HCT116 (cell line): ENCODE results near the gene POLK.

ENCODE experiments used
- CTCF ChIP-seq, 3 experiments: fragments of 200-600 bp in 1 of 3; sonication (generic) in 1 of 3; IDR thresholded peaks in 2 of 3; conservative IDR thresholded peaks in 1 of 3; 2 replicates each; pipeline ENCODE4 v1.5.1; 2012 to 2017; ENCODE audit warnings: low read depth in 2 of 3, low read length in 2 of 3, antibody characterized with exemption in 1 of 3, borderline replicate concordance in 1 of 3, control low read depth in 1 of 3, mild to moderate bottlenecking in 1 of 3, mixed read lengths in 1 of 3, mixed run types in 1 of 3, moderate library complexity in 1 of 3; ENCODE audit not compliant: insufficient read depth in 1 of 3
- EZH2 ChIP-seq: fragments of 200-600 bp; sonication (generic); IDR thresholded peaks from 2 replicates; pipeline ENCODE4 v1.6.1; 2017; ENCODE audit warnings: antibody characterized with exemption, mixed run types
- MAX ChIP-seq: IDR thresholded peaks from 2 replicates; pipeline ENCODE4 v1.6.1; 2012
- POLR2A ChIP-seq: IDR thresholded peaks from 2 replicates; pipeline ENCODE4 v1.7.0; 2011; ENCODE audit warnings: borderline replicate concordance; ENCODE audit not compliant: insufficient read depth, insufficient read length; ENCODE audit errors: extremely low read depth
- POLR2AphosphoS5 ChIP-seq: IDR thresholded peaks from 2 replicates; pipeline ENCODE4 v1.6.1; 2011; ENCODE audit warnings: mild to moderate bottlenecking, low read depth, low read length, moderate library complexity
- RAD21 ChIP-seq: IDR thresholded peaks from 2 replicates; pipeline ENCODE4 v1.6.1; 2012; ENCODE audit warnings: low read depth, mild to moderate bottlenecking
- REST ChIP-seq: IDR thresholded peaks from 2 replicates; pipeline ENCODE4 v1.6.1; 2012; ENCODE audit warnings: low read depth
- SIN3A ChIP-seq: IDR thresholded peaks from 2 replicates; pipeline ENCODE4 v1.6.1; 2012; ENCODE audit warnings: low read depth
- ZBTB33 ChIP-seq: IDR thresholded peaks from 2 replicates; pipeline ENCODE4 v1.6.1; 2011; ENCODE audit warnings: mild to moderate bottlenecking, low read length, moderate library complexity; ENCODE audit not compliant: insufficient replicate concordance; ENCODE audit errors: extremely low read depth
- ZNF274 ChIP-seq: fragments of 200-500 bp; sonication (Bioruptor generic); IDR thresholded peaks from 2 replicates; pipeline ENCODE4 v1.6.1; 2014; ENCODE audit warnings: mild to moderate bottlenecking, low read depth, low read length, inconsistent platforms

- TF ChIP-seq POLR2A (no peak), POLR2AphosphoS5 (no peak), CTCF (IDR thresholded peaks at IDR 0.05 in 2 of 3, conservative IDR thresholded peaks at IDR 0.05 in 1 of 3; ENCODE audit: borderline replicate concordance in 1 of 3, insufficient read depth in 1 of 3, low read depth in 2 of 3, low read length in 2 of 3) (no peak), EZH2 (no peak), ZNF274 (no peak), REST (no peak), ZBTB33 (no peak), MAX (no peak), SIN3A (no peak), RAD21 (no peak)
These were observed 20.5 kb downstream of the POLK start for GRCh38 chr5:75532190-75532589.
